GM18499 (cell line): ENCODE results near the gene OR5M11.
"Not testable (repeated sequence)": the region's sequence is repeated elsewhere in the genome, so short reads cannot be mapped to it uniquely, and the experiment has no call there.

ENCODE experiments used
- ATAC-seq: cut with Tn5 transposase; IDR thresholded peaks from one replicate; pipeline ENCODE4 v1.9.1; 2021; ENCODE audit warnings: moderate number of reproducible peaks; ENCODE audit not compliant: insufficient read depth, unreplicated experiment

The OR5M11 gene

DNA sequence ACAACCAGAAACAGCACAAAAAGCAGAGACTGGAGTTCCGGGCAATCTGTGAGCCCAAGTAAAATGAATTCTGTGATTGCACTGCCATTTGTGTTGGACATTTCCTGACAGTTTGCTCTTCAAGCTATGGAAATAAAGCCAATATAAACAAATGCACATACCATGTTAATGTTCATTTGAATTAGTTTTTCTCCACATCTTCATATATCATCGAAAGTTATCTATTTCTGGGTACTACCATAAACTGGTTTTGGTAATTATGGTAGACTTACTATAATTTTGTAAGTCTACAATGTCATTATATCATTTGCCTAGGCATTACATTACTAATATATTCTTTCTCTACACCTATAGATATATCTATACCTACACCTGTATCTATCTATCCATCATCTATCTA lies at the start of gene OR5M11:
Gene OR5M11 (minus strand): TSS at position 101 of the 400 bp plus-strand sequence. CDS start 0 bp downstream, at position 101.
- no peak for ATAC-seq

DNA sequence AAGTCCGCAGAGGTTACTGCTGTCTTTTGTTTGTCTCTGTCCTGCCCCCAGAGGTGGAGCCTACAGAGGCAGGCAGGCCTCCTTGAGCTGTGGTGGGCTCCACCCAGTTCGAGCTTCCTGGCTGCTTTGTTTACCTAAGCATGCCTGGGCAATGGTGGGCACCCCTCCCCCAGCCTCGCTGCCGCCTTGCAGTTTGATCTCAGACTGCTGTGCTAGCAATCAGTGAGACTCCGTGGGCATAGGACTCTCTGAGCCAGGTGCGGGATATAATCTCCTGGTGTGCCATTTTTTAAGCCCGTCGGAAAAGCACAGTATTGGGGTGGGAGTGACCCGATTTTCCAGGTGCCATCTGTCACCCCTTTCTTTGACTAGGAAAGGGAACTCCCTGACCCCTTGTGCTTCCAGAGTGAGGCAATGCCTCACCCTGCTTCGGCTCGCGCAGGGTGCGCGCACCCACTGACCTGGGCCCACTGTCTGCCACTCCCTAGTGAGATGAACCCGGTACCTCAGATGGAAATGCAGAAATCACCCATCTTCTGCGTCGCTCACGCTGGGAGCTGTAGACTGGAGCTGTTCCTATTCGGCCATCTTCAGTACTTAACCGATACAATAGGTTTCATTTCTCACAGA lies 49.1 kb upstream of the OR5M11 start:
- not testable (repeated sequence) for ATAC-seq

DNA sequence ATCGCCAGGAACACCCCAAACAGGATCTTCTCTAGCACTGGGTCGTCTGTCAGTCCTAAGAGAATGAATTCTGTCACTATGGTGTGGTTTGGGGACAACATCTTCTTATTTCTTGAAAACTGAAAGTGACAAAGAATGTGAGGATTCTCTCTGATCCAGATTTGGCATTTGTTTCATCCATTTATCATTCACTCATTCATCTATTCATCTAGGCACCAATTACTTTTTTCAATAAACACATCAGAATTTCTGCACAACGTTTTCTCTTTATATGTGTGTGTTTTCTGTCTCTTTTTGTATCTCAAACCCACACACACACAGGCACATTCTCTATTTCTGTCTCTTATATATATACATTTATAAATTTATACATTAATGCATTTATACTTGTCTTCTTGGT lies 34.6 kb upstream of the OR5M11 start, which contains the start of gene OR5M10:
Gene OR5M10 (minus strand): TSS at position 101 of the 400 bp plus-strand sequence. CDS start 0 bp downstream, at position 101.
- no peak for ATAC-seq

DNA sequence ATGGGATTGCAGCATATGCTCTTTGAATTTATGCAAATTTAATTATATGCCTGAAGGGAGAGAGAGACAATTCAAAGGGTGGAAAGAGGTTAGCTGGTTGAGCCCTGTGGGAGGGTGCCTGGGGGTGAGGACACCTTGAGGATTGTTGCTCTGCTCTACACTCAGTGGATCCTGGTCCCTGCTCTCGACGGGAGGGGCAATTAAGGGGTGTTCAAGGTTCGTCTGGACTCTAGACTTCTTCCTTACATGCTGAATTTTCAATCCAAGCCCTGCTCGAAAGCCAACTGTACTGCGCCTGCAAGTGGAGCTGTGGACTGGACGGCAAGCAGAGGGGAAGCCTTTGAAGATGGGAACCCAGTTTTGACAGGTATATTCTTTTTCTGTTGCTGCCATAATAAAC lies 15.5 kb upstream of the OR5M11 start:
- ATAC-seq, result no peak

DNA sequence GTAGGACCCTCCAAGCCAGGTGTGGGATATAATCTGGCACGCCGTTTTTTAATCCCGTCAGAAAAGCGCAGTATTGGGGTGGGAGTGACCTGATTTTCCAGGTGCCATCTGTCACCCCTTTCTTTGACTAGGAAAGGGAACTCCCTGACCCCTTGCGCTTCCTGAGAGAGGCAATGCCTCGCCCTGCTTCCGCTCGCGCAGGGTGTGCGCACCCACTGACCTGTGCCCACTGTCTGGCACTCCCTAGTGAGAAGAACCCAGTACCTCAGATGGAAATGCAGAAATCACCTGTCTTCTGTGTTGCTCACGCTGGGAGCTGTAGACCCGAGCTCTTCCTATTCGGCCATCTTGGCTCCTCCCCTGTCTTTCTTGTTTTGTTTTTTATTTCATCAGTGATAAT lies 11.6 kb upstream of the OR5M11 start:
- not testable (repeated sequence) for ATAC-seq

DNA sequence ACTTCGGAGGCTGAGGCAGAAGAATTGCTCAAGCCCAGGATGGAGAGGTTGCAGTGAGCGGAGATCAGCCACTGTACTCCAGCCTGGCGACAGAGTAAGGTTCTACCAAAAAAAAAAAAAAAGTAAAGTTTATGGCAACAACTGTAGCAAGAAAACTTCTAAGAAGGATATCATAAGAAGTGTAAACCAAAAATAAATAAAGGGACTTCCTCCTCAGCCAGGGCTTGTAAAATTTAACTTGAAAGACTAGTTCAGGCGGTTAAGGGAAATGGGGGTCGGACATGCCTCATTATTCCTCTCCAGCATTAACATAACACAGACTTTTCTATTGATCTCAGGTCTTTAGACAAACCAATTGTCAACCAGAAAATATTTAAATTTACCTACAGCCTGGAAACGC lies 2.5 kb upstream of the OR5M11 start:
- ATAC-seq, result no peak

DNA sequence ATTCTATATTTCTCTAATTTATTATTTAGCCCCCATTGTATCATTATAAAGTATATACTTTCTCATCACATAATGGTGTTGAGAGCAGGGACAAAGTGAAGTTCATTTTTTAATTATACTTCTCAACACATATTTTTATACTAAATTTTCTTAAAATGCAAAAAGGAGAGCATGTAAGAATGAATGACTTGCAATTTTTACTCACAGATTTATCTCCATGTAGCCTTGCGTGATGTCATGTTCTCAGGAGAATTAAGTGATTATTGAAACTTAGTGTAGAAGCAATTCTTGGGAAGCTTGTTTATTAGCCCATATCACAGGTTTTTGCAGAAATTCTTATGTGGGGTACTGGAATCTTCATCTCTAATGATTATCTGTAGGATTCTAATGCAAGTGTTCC lies 682 bp upstream of the OR5M11 start:
- ATAC-seq, result no peak

DNA sequence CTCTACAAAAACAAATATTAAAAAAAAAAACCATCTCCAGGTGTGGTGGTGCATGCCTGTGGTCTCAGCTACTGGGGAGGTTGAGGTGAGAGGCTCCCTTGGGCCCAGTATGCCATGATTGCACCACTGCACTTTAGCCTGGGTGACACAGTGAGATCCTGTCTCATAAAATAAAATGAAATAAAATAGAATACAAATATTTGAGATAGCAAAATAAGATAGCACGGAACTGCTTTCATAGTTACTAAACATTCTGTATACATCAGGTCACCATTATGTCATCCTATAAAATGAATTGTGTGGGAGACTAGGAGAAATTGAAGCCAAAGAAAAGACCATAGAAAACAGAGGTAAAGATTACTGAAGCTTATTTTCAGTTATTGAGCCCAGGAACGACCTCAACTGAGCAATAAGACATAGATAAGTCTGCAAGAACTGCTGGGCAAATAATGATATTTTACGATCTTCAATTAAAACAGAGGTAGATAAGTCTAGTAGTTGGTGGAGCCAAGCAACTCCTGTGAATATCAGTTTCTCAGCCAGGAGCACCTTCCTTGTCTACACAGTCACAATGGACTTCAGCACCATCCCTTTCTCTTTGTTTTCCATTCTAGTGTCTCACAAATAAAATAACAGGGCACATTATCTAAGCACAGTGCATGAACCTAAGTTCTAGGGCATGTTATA lies 9.9 kb downstream of the OR5M11 start:
- ATAC-seq, result no peak

DNA sequence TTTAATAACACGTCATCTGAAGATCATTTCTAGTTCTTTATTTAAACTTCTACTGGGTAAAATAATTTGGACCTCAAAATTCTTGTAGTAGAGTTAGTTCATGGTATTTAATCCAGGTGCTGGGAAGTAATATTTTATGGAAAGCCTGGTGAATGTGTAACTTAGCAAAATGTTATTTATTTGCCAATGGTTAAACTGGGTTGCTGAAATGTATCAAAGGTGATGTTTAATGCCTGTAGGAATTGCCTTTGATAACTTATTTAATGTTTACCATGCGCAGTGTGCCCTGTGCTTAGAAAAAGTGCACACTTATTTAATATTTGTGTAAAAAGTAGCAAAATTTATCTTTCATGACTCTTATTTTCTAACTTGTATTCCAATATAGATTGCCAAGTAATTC lies 11.2 kb downstream of the OR5M11 start:
- ATAC-seq, result no peak

DNA sequence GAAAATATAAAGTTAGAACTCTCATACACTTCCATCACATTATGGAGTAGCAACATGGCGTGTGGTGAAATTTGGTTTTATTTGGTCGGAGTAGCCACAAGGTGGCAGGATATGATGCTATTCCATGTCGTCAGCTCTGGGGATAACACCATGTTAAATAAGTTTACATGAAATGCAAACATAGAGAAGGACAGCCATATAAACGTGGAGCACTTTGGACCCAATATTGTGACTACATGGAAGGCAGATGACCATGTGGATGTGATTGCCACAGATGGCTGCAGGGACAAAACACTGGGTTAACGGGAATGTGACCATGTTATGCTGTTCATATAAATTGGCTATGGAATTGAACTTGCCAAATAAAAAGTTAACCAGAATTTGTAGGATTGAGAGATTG lies 21.0 kb downstream of the OR5M11 start:
- ATAC-seq, result no peak

DNA sequence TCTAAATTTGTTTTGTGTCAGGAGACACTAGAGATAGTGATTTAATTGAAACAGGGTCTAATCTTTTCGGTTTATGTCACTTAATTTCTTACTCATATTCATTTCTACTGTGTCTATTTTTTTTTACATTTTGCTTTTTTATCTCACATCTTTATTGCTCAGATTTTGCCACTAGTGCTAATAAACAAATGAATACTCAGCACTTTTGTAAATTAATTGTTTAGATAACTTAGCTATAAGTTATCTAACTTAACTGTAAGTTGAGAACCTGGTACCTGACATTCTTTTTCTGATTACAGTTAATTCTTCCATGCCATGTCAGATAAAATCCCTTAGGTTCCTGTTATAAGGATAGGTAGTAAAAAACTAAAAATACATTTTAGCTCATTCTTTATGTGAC lies 29.8 kb downstream of the OR5M11 start:
- ATAC-seq, result no peak

DNA sequence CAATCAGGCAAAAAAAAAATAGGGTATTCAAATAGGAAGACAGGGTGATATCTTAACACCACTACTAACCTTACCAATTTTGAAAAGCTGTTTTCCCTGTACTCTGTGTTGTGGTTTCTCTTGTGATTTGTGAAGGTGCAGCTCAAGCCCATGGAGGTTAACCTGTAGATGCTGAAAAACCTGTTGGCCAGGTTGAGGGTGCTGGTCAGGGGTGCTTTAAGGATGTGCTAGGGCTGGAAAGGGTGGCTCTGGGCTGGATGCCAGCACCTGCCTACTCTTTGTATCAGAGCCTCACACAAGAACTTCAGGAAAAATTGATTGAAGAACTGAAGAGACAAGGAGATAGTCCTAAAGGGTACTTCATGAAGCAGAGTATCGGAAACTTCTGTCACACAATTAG lies 33.6 kb downstream of the OR5M11 start:
- no peak for ATAC-seq

DNA sequence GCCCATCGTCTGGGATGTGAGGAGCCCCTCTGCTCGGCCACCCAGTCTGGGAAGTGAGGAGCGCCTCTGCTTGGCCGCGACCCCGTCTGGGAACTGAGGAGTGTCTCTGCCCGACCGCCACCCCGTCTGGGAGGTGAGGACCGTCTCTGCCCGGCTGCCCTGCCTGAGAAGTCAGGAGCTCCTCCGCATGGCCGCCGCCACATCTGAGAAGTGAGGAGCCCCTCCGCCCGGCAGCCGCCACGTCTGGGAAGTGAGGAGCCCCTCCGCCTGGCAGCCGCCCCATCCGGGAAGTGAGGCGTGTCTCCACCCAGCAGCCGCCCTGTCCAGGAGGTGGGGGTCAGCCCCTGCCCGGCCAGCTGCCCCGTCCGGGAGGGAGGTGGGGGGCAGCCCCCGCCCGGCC lies 46.0 kb downstream of the OR5M11 start:
- ATAC-seq, result no peak

DNA sequence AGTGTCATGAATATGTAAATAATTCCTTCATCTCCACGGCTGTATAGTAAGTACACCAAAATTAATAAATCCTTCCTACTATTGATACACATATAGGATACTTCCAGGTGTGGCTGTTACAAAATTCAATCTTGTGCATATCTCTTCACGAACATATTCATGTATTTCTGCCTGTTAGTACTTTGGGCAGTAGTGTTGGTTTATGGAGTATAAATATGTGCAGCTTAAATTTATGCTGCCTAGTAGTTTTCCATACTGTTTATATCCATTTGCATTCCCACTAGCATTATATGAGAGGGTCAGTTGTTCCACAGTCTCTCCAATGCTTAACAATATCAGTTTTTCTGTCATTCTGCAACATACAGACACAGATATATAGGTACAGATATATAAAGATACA lies 47.9 kb downstream of the OR5M11 start:
- no peak for ATAC-seq
